ENCODE results near the gene ST13. TPM values are rescaled to one million over a fixed set of nuclear protein-coding genes. Genes with fewer than 3 reads are reported as not detected.

ST13 gene
- polyA plus RNA-seq, 1 donor from 2014 or later = 195 TPM

GRCh38 chr22:40862537-40862936, 6.1 kb upstream of the ST13 start:
- Histone ChIP-seq H3K27me3 (ENCODE audit: insufficient read depth, low read depth, low read length) (no peaks in the 10 kb centered on the region), H3K4me2 (ENCODE audit: low read length) (no peak overlapping the region), H3K27ac (ENCODE audit: low read length) (no peak overlapping the region), H3K79me2 (replicated peaks; ENCODE audit: insufficient read depth, low read length) (peaks cover 32% of the 10 kb centered on the region), H3K9me3 (ENCODE audit: low read length) (no peaks in the 10 kb centered on the region), H2AFZ (ENCODE audit: low read depth, low read length) (no peak overlapping the region), H3K9me2 (ENCODE audit: insufficient read depth, low read length) (no peaks in the 10 kb centered on the region), H4K20me1 (ENCODE audit: insufficient read depth) (no peaks in the 10 kb centered on the region), H3F3A (ENCODE audit: insufficient read depth, low read length, poor library complexity, severe bottlenecking) (peaks cover under 1% of the 10 kb centered on the region), H3K36me3 (ENCODE audit: insufficient read depth, low read length) (no peaks in the 10 kb centered on the region), H3K4me3 (ENCODE audit: low read length) (no peak overlapping the region), H3K9ac (ENCODE audit: low read length) (no peak overlapping the region)
- TF ChIP-seq TAF1 (IDR thresholded peaks at IDR 0.05; ENCODE audit: low read depth) (no peak), POLR2AphosphoS5 (IDR thresholded peaks at IDR 0.05) (no peak), EP300 (conservative IDR thresholded peaks at IDR 0.05; ENCODE audit: poor library complexity, severe bottlenecking) (no peak), MXI1 (conservative IDR thresholded peaks at IDR 0.05; ENCODE audit: poor library complexity, severe bottlenecking) (no peak), REST (IDR thresholded peaks at IDR 0.05; ENCODE audit: borderline replicate concordance) (no peak), EZH2 (IDR thresholded peaks at IDR 0.05; ENCODE audit: borderline replicate concordance, insufficient read depth, low read length, poor library complexity, severe bottlenecking) (no peak), SMC3 (conservative IDR thresholded peaks at IDR 0.05; ENCODE audit: poor library complexity) (no peak), RAD21 (conservative IDR thresholded peaks at IDR 0.05) (no peak)
- TF ChIP-seq, protein P1, sequence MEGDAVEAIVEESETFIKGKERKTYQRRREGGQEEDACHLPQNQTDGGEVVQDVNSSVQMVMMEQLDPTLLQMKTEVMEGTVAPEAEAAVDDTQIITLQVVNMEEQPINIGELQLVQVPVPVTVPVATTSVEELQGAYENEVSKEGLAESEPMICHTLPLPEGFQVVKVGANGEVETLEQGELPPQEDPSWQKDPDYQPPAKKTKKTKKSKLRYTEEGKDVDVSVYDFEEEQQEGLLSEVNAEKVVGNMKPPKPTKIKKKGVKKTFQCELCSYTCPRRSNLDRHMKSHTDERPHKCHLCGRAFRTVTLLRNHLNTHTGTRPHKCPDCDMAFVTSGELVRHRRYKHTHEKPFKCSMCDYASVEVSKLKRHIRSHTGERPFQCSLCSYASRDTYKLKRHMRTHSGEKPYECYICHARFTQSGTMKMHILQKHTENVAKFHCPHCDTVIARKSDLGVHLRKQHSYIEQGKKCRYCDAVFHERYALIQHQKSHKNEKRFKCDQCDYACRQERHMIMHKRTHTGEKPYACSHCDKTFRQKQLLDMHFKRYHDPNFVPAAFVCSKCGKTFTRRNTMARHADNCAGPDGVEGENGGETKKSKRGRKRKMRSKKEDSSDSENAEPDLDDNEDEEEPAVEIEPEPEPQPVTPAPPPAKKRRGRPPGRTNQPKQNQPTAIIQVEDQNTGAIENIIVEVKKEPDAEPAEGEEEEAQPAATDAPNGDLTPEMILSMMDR (IDR thresholded peaks at IDR 0.05; ENCODE audit: poor library complexity, severe bottlenecking) = no peak

GRCh38 chr22:40862013-40862412, 5.6 kb upstream of the ST13 start, which contains the start of gene DNAJB7:
TSS of gene DNAJB7 (minus strand) at chr22:40862113. CDS start at chr22:40861994, 119 bp downstream.
- no peaks in the 10 kb centered on the region for H3K27me3 ChIP-seq (ENCODE audit: insufficient read depth, low read depth, low read length)
- no peak within 1 kb of the TSS for H3K4me3 ChIP-seq (ENCODE audit: low read length)
- no peak within 1 kb of the TSS for H3K9ac ChIP-seq (ENCODE audit: low read length)
- no peaks in the 10 kb centered on the region for H3K9me3 ChIP-seq (ENCODE audit: low read length)
- H3K9me2 ChIP-seq (ENCODE audit: insufficient read depth, low read length) = no peaks in the 10 kb centered on the region
- H2AFZ ChIP-seq (ENCODE audit: low read depth, low read length) = no peak within 1 kb of the TSS
- H4K20me1 ChIP-seq (ENCODE audit: insufficient read depth) = no peaks in the 10 kb centered on the region
- H3K4me2 ChIP-seq (ENCODE audit: low read length) = no peak within 1 kb of the TSS
- TF ChIP-seq EP300 (conservative IDR thresholded peaks at IDR 0.05; ENCODE audit: poor library complexity, severe bottlenecking) = no peak
- no peaks in the 10 kb centered on the region for H3K36me3 ChIP-seq (ENCODE audit: insufficient read depth, low read length)
- H3K27ac ChIP-seq (ENCODE audit: low read length) = no peak within 1 kb of the TSS
- H3F3A ChIP-seq (ENCODE audit: insufficient read depth, low read length, poor library complexity, severe bottlenecking) = peaks cover 4% of the 10 kb centered on the region
- H3K79me2 ChIP-seq (replicated peaks; ENCODE audit: insufficient read depth, low read length) = peaks cover 36% of the 10 kb centered on the region

Measured in neural cell (in vitro differentiated cells).